NCI-H345 treated with DMSO at 0.1 percent for 48 hours (cell line): ENCODE results near the gene DISC1.

ENCODE experiments used
- DNase-seq: peaks from one replicate; lab custom pipeline; 2025; ENCODE audit not compliant: unreplicated experiment; lab: John Stamatoyannopoulos, UW

DISC1 gene

GRCh38 chr1:231844986-231845502 lies 218.5 kb downstream of the DISC1 start:
- no peak for DNase-seq

DNA sequence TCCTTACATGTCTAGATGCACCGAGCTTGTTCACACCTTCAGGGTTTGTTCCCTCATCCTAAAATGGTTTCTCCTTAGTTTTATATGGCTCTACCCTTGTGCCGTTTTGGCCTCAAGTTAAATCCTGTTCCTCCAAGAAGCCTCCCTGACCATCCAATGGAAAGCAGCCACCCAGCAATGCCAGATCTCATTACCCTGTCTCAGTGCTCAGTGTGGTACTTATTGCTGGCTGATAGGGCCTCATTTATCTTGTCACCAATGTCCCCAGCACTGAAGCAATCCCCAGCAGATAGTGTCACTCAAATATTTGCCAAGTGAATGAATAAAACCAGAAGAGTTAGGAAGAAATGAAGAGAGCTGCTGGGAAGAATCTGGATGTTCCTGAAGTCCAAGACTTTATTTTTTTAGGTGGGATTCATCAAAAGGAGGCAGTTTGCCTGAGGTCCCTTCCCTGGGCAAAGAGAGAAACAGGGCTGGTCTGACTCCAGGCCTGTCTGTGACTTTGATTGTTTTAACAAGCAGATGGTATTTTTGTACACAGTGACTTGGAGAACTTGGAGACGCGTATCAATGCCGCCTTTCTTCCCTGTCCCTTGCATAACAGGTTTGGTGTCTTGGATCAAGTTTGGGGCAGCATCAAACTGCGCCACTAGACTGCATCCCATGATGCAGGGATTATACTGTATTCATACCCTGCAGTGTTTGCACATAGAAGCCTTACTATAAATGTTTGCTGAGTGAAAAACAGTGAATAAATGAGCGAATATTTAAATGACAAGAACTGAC lies 221.2 kb downstream of the DISC1 start:
- no peak for DNase-seq

GRCh38 chr1:231849981-231850380 lies 223.4 kb downstream of the DISC1 start:
- no peak for DNase-seq

DNA sequence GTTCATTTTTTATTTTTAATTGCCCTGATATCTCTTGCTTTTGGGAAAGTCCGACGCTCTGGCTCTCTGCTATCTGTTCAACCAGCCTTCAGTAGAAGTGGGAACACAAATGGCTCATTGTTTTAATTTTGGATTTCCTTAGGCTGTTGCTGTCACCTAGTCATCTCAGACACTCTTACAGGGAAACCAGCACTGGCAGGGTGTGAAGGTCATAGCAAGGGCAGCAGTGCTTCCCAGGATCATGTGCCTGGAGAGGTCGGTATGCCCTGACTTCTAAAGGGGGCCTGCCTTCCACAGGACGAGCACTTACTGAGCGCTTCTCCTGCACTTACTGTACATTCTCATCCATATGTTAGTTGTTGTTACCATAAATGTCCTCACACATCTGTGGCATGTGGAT lies 224.2 kb downstream of the DISC1 start:
- DNase-seq = no peak

- no peak for DNase-seq
Observed at GRCh38 chr1:231853588-231854207, 227.1 kb downstream of the DISC1 start.

DNA sequence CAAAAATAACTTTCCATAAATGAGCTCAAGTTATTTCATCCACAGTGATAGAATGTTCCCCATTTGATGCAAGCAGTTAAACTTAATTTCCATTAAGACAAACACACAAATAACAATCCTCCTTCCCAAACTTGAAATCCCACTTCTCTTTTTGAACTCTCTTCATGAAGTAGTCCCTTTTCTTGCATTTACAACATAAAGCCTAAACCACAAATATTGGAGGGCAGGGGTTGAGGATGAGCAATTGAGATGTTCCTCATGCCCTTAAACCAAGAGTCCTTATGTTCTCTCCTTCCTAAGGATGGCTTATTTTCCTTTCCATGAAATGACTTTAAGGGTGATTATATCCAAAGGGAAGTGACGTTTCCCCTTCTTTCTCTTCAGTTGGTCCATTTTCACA lies 228.8 kb downstream of the DISC1 start:
- DNase-seq = no peak

DNA sequence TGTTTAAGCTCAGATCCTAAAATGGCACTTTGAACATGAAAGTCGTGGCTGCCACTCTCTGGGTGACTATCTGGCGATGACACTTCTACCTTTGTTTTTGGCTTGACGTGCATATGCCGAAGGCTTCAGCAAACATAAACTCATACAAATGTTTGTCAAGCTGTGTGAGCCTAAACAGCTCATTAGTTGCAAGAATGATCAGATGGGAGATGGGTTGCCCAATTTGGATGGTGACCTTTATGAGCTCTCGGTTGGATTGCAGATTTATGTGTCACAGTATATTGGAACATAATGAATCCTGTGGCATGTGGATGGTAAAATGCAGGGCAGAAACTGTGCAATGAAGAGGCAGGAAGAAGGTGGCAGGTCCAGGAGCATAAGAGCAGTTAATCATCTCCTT lies 229.3 kb downstream of the DISC1 start:
- peak; percentile 18 for DNase-seq

DNA sequence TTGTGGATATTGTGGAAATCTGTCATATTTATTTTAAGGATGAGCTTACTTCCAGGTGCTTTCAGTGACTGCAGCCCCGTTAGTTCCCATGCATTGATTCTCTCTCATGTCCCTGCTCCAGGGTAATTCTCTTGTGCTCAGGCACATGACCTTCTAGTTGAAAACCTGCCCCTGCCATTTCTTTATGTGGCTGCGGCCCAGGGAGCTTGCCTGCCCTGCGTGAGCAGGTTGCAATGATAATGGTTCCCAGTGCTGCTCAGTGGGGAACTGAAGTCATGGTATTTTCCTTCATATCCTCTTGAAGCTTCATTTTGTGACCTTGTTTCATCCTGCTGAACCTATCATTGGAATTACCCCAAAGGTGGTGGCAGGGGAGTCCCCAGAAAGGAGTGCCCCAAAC lies 229.8 kb downstream of the DISC1 start:
- no peak for DNase-seq

- no peak for DNase-seq
Observed at GRCh38 chr1:231856894-231857293, 230.3 kb downstream of the DISC1 start.

DNA sequence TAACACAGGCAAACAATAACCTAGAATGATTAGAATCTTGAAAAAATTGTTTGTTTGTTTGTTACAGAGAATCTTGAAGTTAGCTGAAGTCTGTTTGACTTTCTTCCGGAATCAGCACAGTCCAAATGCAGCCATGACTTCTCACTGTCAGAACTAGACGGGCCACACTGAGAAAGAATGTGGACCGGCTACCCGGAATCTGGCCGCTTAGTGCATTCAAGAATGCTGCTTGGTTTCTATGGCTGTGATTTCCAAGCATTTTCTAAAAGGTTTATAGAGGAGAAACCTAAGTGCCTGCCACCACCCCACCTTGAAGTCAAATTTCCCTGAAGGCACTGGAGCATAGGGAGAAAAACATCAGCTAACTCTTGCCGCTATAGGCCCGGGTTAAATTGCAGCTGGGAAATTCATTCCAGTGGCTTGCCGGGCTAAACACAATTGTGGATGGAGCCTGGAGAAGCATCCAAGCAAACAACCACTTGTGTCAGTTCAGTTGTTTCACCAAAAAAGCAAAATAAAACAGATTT lies 231.1 kb downstream of the DISC1 start:
- no peak for DNase-seq

GRCh38 chr1:231860221-231861088 lies 233.9 kb downstream of the DISC1 start:
- DNase-seq = no peak

- no peak for DNase-seq
Observed at GRCh38 chr1:231861541-231862481, 235.2 kb downstream of the DISC1 start.

GRCh38 chr1:231862611-231863010 lies 236.0 kb downstream of the DISC1 start:
- DNase-seq = no peak

GRCh38 chr1:231865331-231865730 lies 238.7 kb downstream of the DISC1 start:
- DNase-seq = no peak

DNA sequence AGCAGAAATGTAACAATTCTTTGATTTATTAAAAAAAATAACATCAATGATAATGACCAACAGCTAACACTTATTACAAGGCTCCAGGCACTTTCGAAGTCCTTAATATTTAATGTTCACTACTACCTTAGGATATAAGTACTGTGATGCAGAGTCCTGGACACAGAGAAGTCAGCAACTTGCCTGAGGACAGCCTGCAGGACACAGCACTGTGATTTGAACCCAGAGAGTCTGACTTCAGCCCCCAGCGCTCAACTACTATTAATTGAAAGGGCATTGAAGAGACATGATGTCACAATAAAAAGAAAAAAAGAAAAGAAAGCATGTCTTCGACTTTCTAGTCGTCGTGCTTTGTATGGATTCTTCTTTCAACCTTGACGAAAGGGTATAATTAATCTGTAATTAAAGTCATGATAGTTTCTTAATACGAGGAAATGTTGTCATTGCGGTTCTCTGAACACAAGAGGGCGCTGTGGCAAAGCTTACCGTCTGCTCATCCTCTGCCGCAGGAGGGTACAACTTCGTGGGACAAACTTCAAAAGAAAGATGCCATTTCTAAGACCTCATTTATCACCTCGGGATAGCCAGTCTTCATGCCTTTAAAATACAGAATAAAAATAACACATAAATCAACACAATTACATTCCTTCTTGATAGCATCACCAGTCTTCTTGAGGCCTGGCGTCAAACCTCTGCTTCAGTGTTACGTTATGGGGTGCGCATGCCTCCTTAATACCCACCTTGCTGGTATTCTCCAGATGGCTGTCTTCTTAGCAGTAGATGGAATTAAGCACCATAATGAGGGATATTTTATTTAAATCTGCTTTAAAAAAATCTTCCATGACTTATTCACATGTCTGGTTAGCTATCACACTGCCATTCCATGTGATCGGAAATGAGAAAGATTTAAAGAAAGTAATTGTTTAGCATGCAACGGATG lies 240.1 kb downstream of the DISC1 start:
- peak; percentile 40 for DNase-seq

DNA sequence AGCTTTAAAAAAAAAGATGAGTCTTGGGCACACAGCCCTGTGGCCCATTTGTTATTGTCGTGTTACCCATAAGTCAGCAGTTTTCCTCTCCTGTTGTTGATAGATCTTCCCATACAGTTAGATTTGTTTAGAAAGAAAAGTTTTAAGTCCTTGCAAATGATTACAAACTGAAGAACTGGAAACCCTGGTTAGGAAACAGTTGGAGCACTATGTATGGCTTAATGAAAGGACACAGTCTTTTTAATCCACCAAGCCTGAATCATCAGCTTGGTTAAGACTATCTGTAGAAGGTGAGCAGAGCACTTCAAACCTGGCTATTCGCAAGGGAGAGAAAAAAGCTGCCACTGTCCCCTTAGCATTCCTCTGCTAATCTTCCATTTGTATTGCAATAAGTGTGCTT lies 241.0 kb downstream of the DISC1 start:
- no peak for DNase-seq

DNA sequence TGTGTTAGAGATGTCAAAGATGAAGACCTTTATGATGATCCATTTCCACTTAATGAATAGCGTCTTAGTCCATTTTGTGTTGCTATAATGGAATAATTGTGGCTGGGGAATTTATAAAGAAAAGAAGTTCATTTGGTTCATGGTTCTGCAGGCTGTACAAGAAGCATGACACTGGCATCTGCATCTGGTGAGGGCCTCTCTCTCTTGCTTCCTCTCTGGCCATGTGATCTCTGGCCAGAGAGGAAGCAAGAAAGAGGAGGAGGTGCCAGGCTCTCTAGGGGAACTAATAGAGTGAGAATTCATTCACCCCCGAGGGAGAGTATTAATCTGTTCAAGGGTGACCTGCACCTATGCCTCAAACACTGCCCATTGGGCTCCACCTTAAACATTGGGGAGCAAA lies 242.8 kb downstream of the DISC1 start:
- no peak for DNase-seq

DNA sequence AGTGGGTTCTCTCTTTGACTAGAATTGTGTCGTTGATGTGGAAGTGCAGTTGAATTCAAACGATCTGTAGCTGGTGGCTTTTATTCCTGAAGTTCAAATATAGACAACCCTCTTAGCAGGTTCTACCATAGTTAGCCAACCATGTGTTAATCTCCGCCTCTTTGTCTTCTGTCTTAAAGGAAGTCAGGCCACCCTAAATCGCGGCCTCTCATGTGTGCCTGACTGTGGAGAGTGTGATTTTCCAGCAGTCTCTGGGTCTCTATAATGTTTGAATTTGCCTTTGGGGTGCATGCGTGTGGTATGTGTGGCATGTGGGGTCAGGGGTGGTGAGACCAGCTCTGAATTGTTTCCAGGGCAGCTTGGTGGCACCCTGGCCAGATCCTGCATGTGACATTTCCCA lies 244.9 kb downstream of the DISC1 start:
- no peak for DNase-seq

DNA sequence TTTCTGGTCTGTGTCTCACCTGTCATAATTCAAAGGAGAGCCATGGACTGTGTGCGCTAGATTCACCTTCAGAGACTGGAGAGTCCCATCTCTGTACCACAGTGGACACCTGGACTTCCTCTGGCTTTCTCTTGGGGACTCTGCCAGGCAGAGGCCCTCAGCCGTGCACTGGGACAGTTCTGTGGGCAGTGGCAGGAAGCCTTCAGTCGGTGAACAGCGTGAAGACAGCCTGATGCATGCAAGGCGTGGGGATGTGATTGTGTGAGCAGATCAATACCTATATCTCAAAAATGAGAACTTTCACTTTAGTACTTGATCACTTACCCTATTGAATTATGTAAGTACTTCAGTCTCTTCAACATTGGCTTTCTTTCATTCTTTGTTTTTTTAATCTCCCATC lies 245.3 kb downstream of the DISC1 start:
- DNase-seq = no peak
